Nephron progenitor cell (in vitro differentiated cells): ENCODE results near the gene PAK3.

Experiments used
- DNase-seq: peaks from one replicate; pipeline ENCODE4 v3.0.0; 2021
- H3K27ac Mint-ChIP-seq: 2 replicates; pipeline ENCODE4 v1.8.0; 2021; ENCODE audit warnings: mild to moderate bottlenecking, moderate library complexity, mixed read lengths
- H3K27me3 Mint-ChIP-seq: 2 replicates; pipeline ENCODE4 v1.8.0; 2021; ENCODE audit warnings: mild to moderate bottlenecking, low read depth, mixed read lengths; ENCODE audit not compliant: poor library complexity
- H3K36me3 Mint-ChIP-seq: 2 replicates; pipeline ENCODE4 v1.8.0; 2021; ENCODE audit warnings: low read depth, mixed read lengths
- H3K4me1 Mint-ChIP-seq: 2 replicates; pipeline ENCODE4 v1.8.0; 2021; ENCODE audit warnings: mixed read lengths
- H3K4me3 Mint-ChIP-seq: 2 replicates; pipeline ENCODE4 v1.8.0; 2021; ENCODE audit warnings: mild to moderate bottlenecking, moderate library complexity, mixed read lengths
- H3K9me3 Mint-ChIP-seq: 2 replicates; pipeline ENCODE4 v1.8.0; 2021; ENCODE audit warnings: mild to moderate bottlenecking, moderate library complexity, mixed read lengths
- CTCF ChIP-seq: fragments of 200-600 bp; sonication (generic); IDR thresholded peaks from 2 replicates; pipeline ENCODE4 v1.5.0; 2021; ENCODE audit warnings: antibody characterized with exemption

PAK3 gene

DNA sequence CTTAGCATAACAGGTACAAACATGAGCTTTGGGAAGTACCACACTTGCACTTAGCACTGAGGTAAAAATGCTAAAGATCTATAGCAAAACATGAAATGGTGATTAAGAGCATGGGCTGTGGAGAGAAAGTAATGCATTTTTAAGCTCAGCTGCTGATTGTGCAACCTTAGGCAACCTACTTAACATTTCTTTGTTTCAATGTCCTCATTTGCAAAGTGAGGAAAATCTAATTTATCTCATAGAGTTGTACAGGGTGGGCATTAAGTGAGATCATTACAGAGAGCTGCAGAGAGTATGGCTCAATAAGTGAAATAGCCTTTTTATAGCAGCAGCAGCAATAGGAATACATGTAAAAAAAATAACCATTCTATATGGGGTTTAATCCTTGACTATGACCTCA lies 87.0 kb downstream of the PAK3 start:
- Mint-ChIP-seq H3K36me3 (no peaks in the 10 kb centered on the region), H3K27me3 (no peaks in the 10 kb centered on the region), H3K4me1 (peaks cover 19% of the 10 kb centered on the region), H3K4me3 (no peak overlapping the region), H3K9me3 (peaks cover 4% of the 10 kb centered on the region), H3K27ac (no peak overlapping the region)
- DNase-seq, result no peak
- TF ChIP-seq CTCF, result no peak

GRCh38 chrX:111191598-111191997 lies 95.6 kb downstream of the PAK3 start:
- no peak for DNase-seq
- no peaks in the 10 kb centered on the region for H3K36me3 Mint-ChIP-seq
- H3K4me3 Mint-ChIP-seq, result no peak overlapping the region
- H3K27me3 Mint-ChIP-seq, result no peaks in the 10 kb centered on the region
- H3K27ac Mint-ChIP-seq, result no peak overlapping the region
- no peak for TF ChIP-seq CTCF
- no peaks in the 10 kb centered on the region for H3K9me3 Mint-ChIP-seq
- no peaks in the 10 kb centered on the region for H3K4me1 Mint-ChIP-seq

GRCh38 chrX:111199505-111199904 lies 103.5 kb downstream of the PAK3 start:
- Mint-ChIP-seq H3K4me1 (no peaks in the 10 kb centered on the region), H3K27ac (no peak overlapping the region), H3K9me3 (peaks cover 6% of the 10 kb centered on the region)

DNA sequence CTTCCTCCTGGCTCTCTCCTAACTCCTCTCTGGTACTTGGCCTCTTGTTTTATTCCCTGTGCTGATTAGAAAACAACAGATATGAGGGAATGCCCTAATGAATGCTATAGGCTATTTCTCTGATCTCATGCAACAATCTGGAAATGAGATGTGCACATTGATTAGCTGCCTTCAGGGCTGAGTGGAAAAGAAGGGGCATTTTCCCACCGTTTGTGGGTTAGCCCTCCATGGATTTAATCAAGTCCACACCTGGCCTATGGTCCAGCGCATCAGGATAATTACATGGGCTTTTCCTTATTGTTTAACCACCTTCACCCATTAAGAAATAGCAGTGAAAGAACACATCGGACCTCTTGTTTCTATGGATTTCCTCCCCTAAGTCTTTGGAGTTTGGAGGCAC lies 104.3 kb downstream of the PAK3 start:
- Mint-ChIP-seq H3K4me3 (no peak overlapping the region), H3K36me3 (no peaks in the 10 kb centered on the region), H3K27me3 (peaks cover 14% of the 10 kb centered on the region), H3K27ac (no peak overlapping the region), H3K4me1 (no peaks in the 10 kb centered on the region), H3K9me3 (peaks cover 6% of the 10 kb centered on the region)
- no peak for TF ChIP-seq CTCF
- DNase-seq, result no peak

More at GRCh38 chrX:111199505-111199904, 103.5 kb downstream of the PAK3 start:
- H3K4me3 Mint-ChIP-seq, result no peak overlapping the region
- TF ChIP-seq CTCF, result no peak
- DNase-seq, result no peak
- H3K36me3 Mint-ChIP-seq, result no peaks in the 10 kb centered on the region
- peaks cover 14% of the 10 kb centered on the region for H3K27me3 Mint-ChIP-seq

DNA sequence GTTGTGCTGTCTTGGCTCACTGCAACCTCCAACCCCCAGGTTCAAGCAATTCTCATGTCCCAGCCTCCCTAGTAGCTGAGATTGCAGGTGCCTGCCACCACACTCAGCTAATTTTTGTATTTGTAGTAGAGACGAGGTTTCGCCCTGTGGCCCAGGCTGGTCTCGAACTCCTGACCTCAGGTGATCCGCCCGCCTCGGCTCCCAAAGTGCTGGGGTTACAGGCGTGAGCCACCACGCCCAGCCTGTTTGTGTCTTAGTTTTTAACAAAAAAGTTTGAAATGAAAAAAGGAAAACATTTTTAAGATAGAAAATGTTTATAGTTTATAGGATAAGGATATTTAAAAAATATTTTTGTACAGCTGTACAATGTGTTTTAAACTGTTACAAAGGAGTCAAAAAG lies 111.9 kb downstream of the PAK3 start:
- no peak for TF ChIP-seq CTCF
- H3K27ac Mint-ChIP-seq, result no peak overlapping the region

DNA sequence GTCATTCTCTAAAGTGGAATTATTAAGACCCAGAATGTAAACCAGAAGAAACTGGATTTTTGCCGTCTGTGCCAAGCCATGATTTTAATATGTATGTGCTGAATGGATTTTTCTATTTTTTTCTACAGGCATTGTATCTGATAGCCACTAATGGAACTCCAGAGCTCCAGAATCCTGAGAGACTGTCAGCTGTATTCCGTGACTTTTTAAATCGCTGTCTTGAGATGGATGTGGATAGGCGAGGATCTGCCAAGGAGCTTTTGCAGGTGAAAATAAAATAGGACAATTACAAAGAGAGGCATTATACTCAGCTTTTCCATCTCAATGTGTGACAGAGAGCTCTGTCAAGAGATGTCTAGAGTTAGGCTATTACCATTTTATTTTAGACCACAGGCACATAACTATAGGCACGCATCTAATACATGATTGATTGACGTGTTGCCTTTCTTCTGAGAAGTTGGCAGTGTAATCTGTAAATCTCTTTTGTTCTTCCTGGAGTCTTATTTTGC lies 120.4 kb downstream of the PAK3 start:
- TF ChIP-seq CTCF, result no peak
- H3K27ac Mint-ChIP-seq, result no peak overlapping the region
- H3K4me3 Mint-ChIP-seq, result no peak overlapping the region
- no peaks in the 10 kb centered on the region for H3K36me3 Mint-ChIP-seq
- DNase-seq, result no peak
- H3K9me3 Mint-ChIP-seq, result no peaks in the 10 kb centered on the region
- H3K4me1 Mint-ChIP-seq, result peaks cover 5% of the 10 kb centered on the region
- no peaks in the 10 kb centered on the region for H3K27me3 Mint-ChIP-seq

More for the DNA sequence above, 111.9 kb downstream of the PAK3 start:
- no peak for DNase-seq
- Mint-ChIP-seq H3K9me3 (no peaks in the 10 kb centered on the region), H3K27me3 (peaks cover 3% of the 10 kb centered on the region), H3K36me3 (no peaks in the 10 kb centered on the region), H3K4me3 (no peak overlapping the region), H3K4me1 (no peaks in the 10 kb centered on the region)
